HCT116 (cell line): Measurements from ENCODE around the gene ZFAND6.

Experiments used
- CBX3 ChIP-seq: IDR thresholded peaks from 2 replicates; pipeline ENCODE4 v1.6.1; 2012; ENCODE audit warnings: low read depth
- CEBPB ChIP-seq: IDR thresholded peaks from 2 replicates; pipeline ENCODE4 v1.6.1; 2012; ENCODE audit warnings: low read depth
- ELF1 ChIP-seq: IDR thresholded peaks from 2 replicates; pipeline ENCODE4 v1.6.1; 2012; ENCODE audit warnings: low read depth, borderline replicate concordance
- EZH2 ChIP-seq: fragments of 200-600 bp; sonication (generic); IDR thresholded peaks from 2 replicates; pipeline ENCODE4 v1.6.1; 2017; ENCODE audit warnings: antibody characterized with exemption, mixed run types
- POLR2A ChIP-seq: IDR thresholded peaks from 2 replicates; pipeline ENCODE4 v1.7.0; 2011; ENCODE audit warnings: borderline replicate concordance; ENCODE audit not compliant: insufficient read depth, insufficient read length; ENCODE audit errors: extremely low read depth
- RAD21 ChIP-seq: IDR thresholded peaks from 2 replicates; pipeline ENCODE4 v1.6.1; 2012; ENCODE audit warnings: low read depth, mild to moderate bottlenecking
- REST ChIP-seq: IDR thresholded peaks from 2 replicates; pipeline ENCODE4 v1.6.1; 2012; ENCODE audit warnings: low read depth
- SIN3A ChIP-seq: IDR thresholded peaks from 2 replicates; pipeline ENCODE4 v1.6.1; 2012; ENCODE audit warnings: low read depth
- SP1 ChIP-seq: IDR thresholded peaks from 2 replicates; pipeline ENCODE4 v1.6.1; 2012; ENCODE audit warnings: low read depth
- ZNF274 ChIP-seq: fragments of 200-500 bp; sonication (Bioruptor generic); IDR thresholded peaks from 2 replicates; pipeline ENCODE4 v1.6.1; 2014; ENCODE audit warnings: mild to moderate bottlenecking, low read depth, low read length, inconsistent platforms
- TF ChIP-seq, protein P1 (sequence below): IDR thresholded peaks from 2 replicates; pipeline ENCODE4 v1.6.1; 2012
- TF ChIP-seq, protein P2 (sequence below), 3 experiments: fragments of 200-600 bp in 1 of 3; sonication (generic) in 1 of 3; IDR thresholded peaks in 2 of 3; conservative IDR thresholded peaks in 1 of 3; 2 replicates each; pipeline ENCODE4 v1.5.1; 2012 to 2017; ENCODE audit warnings: low read depth in 2 of 3, low read length in 2 of 3, antibody characterized with exemption in 1 of 3, borderline replicate concordance in 1 of 3, control low read depth in 1 of 3, mild to moderate bottlenecking in 1 of 3, mixed read lengths in 1 of 3, mixed run types in 1 of 3, moderate library complexity in 1 of 3; ENCODE audit not compliant: insufficient read depth in 1 of 3
- TF ChIP-seq, protein P3 (sequence below): IDR thresholded peaks from 2 replicates; pipeline ENCODE4 v1.6.1; 2012
- TF ChIP-seq, protein P4 (sequence below): IDR thresholded peaks from 2 replicates; pipeline ENCODE4 v1.6.1; 2011; ENCODE audit warnings: mild to moderate bottlenecking, low read length, moderate library complexity; ENCODE audit not compliant: insufficient replicate concordance; ENCODE audit errors: extremely low read depth

- TF ChIP-seq, protein P1, sequence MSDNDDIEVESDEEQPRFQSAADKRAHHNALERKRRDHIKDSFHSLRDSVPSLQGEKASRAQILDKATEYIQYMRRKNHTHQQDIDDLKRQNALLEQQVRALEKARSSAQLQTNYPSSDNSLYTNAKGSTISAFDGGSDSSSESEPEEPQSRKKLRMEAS: no peak
- TF ChIP-seq EZH2 (no peak), CEBPB (no peak), POLR2A (no peak), RAD21 (no peak), REST (no peak), SP1 (no peak), SIN3A (no peak), CBX3 (no peak), ZNF274 (no peak), ELF1 (no peak)
- TF ChIP-seq, protein P2, sequence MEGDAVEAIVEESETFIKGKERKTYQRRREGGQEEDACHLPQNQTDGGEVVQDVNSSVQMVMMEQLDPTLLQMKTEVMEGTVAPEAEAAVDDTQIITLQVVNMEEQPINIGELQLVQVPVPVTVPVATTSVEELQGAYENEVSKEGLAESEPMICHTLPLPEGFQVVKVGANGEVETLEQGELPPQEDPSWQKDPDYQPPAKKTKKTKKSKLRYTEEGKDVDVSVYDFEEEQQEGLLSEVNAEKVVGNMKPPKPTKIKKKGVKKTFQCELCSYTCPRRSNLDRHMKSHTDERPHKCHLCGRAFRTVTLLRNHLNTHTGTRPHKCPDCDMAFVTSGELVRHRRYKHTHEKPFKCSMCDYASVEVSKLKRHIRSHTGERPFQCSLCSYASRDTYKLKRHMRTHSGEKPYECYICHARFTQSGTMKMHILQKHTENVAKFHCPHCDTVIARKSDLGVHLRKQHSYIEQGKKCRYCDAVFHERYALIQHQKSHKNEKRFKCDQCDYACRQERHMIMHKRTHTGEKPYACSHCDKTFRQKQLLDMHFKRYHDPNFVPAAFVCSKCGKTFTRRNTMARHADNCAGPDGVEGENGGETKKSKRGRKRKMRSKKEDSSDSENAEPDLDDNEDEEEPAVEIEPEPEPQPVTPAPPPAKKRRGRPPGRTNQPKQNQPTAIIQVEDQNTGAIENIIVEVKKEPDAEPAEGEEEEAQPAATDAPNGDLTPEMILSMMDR (IDR thresholded peaks at IDR 0.05 in 2 of 3, conservative IDR thresholded peaks at IDR 0.05 in 1 of 3; ENCODE audit: borderline replicate concordance in 1 of 3, insufficient read depth in 1 of 3, low read depth in 2 of 3, low read length in 2 of 3): no peak
- TF ChIP-seq, protein P3, sequence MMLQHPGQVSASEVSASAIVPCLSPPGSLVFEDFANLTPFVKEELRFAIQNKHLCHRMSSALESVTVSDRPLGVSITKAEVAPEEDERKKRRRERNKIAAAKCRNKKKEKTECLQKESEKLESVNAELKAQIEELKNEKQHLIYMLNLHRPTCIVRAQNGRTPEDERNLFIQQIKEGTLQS: no peak
- TF ChIP-seq, protein P4, sequence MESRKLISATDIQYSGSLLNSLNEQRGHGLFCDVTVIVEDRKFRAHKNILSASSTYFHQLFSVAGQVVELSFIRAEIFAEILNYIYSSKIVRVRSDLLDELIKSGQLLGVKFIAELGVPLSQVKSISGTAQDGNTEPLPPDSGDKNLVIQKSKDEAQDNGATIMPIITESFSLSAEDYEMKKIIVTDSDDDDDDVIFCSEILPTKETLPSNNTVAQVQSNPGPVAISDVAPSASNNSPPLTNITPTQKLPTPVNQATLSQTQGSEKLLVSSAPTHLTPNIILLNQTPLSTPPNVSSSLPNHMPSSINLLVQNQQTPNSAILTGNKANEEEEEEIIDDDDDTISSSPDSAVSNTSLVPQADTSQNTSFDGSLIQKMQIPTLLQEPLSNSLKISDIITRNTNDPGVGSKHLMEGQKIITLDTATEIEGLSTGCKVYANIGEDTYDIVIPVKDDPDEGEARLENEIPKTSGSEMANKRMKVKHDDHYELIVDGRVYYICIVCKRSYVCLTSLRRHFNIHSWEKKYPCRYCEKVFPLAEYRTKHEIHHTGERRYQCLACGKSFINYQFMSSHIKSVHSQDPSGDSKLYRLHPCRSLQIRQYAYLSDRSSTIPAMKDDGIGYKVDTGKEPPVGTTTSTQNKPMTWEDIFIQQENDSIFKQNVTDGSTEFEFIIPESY: no peak
These were observed 54.6 kb downstream of the ZFAND6 start for GRCh38 chr15:80114114-80114513.
